ENCODE results near the gene ZNF888.
"Not testable (repeated sequence)": the region's sequence is repeated elsewhere in the genome, so short reads cannot be mapped to it uniquely, and the experiment has no call there.

The ZNF888 gene

DNA sequence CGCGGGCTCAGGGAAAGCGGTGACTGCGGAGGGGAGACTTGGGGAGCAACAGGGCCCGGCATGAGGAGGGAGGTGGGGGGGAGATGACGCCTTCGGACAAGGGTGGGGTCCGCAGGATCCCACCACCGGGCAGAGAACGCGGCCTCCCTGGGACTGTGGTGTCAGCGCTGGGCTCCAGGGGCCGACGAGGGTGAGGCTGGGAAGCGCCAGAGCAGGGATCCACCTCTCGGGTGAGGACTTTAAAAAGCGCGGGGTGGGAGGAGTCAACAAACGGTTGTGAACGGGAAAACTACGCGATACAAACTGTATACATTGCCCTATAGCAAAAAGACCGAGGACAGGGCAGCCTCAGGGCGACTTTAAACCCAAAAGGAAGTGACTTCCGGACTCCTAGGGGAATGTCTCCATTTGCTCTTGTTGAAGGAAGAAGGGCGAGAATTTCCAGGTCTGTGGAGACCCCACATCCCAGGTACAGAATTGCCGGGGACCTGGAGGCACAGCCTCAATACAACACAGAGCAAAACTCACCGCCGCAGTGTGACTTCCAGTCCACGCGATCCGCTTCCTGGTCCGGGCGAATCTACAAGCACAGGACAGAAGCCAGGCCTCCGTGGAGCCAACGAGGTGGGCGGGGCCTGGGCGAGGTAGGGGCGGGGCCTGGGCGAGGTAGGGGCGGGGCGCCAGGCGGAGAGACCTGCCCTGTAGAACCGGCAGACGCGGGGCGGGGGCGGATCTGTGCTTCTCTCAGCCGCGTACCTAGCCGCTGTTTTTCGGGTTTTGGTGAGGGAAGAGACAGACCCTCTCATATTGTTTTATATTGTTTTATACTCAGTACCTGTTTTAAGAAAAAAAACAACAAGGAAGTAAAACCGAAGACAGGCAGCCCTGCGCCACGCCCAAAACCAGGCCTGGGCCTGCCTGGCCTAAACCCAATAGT is at the start of gene ZNF888:
TSS of gene ZNF888 (minus strand) at position 588 of the 937 bp plus-strand sequence. CDS start 5,555 bp downstream, outside the sequence.
- in situ Hi-C loops (cut with HindIII; ENCODE audit: low sequenced_read_pairs), result no loop called here

GRCh38 chr19:52967772-52968171 is 44.5 kb upstream of the ZNF888 start:
- in situ Hi-C loops (cut with HindIII; ENCODE audit: low sequenced_read_pairs), result no loop called here

DNA sequence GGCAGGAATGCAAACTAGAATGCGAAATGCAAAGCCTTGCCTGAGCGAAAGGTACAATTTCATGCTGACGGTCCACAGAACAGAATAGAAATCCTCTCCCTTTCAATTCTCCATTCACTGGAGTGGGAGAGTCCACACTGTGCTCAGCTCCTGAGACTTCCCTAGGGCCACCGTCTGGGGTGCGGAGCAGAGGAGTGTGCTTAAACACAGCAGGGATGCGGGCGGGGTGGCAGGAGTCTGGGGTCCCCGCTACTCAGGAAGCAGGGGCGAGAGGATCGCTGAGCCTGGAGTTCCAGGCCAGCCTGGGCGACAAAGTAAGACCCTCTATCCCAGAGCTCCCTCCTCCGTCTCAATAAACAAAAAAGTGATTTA is 40.0 kb upstream of the ZNF888 start:
- in situ Hi-C loops (cut with HindIII; ENCODE audit: low sequenced_read_pairs), result no loop called here

DNA sequence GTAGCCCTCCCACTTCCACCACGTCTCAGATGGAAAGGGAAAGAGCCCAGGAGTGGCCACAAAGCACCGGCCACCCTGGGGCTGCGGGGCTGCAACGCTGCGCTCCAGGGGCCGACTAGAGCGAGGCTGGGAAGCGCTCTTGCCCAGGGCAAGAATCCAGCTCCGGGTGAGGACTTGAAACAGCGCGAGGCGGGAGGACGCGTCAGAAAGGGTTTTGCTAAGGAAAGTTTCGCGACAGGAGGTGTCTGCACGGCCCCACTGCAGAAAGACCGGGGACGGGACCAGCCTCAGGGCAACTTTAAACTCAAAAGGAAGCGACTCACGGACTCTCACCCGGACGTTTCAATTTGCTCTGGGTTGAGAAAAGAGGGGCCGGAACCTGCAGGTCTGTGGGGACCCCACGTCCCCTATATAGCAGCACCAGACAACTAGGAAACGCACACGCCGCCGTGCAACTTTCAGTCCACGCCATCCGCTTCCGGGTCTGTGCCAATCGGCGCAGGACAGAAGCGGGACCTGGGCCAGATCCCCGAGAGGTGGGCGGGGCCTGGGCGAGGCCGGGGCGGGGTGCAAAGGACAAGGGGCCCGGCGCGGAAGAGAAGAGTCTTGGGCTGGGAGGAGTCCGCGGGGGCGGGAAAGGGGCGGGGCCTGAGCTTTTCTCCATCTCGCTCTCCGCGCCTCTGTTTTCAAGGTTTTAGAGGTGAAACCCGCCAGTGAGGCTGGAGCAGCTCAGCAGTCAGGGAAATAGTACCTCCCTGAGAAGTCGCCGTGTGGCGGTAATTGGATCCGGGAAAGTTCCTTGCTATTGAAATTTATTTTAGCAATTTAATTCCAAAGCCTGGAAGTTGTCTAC is 39.4 kb upstream of the ZNF888 start, which contains the start of gene ZNF816:
TSS of gene ZNF816 (minus strand) at position 488 of the 853 bp plus-strand sequence. CDS start 6,792 bp downstream, outside the sequence.
- in situ Hi-C loops (cut with HindIII; ENCODE audit: low sequenced_read_pairs), result no loop called here

GRCh38 chr19:52961981-52962380 is 38.8 kb upstream of the ZNF888 start:
- in situ Hi-C loops (cut with HindIII; ENCODE audit: low sequenced_read_pairs), result no loop called here

DNA sequence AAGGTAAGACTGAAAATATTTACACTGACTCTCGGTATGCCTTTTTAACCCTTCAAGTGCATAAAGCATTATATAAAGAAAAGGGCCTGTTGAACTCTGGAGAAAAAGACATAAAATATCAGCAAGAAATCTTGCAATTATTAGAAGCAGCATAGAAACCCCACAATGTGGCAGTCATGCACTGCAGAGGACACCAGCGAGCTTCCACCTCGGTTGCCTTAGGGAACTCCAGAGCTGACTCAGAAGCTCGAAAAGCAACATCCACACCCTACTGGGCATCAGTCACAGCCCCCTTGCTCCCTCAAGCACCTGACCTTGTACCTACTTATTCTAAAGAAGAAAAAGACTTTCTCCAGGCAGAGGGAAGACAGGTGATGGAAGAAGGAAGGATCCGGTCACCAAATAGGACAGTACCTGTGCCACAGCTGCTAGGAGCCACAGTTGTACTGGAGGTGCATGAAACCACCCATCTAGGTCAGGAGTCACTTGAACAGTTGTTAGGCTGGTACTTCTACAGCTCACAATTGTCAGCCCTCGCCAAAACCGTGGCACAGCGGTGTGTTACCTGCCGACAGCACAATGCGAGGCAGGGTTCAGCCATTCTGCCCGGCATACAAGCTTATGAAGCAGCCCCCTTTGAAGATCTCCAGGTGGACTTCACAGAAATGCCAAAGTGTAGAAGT is 36.5 kb upstream of the ZNF888 start:
- in situ Hi-C loops (cut with HindIII; ENCODE audit: low sequenced_read_pairs), result no loop called here

- in situ Hi-C loops (cut with HindIII; ENCODE audit: low sequenced_read_pairs), result no loop called here
Measured at GRCh38 chr19:52957591-52957990, 34.4 kb upstream of the ZNF888 start.

DNA sequence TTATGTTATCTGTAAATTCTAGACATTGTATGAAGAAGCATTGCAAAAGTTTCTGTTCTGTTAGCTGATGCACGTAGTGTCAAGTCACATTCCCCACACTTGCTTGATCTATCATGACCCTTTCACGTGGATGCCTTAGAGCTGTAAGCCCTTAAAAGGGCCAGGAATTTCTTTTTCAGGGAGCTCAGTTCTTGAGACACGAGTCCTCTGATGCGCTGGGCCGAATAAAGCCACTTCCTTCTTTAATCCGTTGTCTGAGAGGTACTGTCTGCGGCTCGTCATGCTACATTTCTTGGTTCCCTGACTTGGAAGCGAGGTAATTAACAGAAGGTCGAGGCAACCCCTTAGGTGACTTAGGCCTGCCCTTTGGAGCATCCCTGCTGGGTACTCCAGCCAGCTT is 33.7 kb upstream of the ZNF888 start:
- in situ Hi-C loops (cut with HindIII; ENCODE audit: low sequenced_read_pairs), result no loop called here

DNA sequence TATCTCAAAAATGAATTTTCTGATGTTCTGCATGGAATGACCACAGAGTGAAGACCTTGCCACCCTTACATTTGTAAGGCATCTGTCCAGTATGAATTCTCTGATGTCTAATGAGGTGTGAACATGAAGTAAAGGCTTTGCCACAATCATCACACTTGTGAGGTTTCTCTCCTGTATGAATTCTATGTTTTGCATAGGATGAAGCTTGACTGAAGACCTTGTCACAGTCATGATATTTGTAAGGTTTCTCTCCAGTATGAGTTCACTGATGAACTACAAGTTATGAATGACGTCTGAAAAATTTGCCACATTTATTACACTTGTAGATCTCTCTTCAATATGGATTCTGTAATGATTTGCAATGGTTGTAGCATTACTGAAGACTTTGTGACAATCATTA is 26.2 kb upstream of the ZNF888 start:
- in situ Hi-C loops (cut with HindIII; ENCODE audit: low sequenced_read_pairs), result no loop called here

DNA sequence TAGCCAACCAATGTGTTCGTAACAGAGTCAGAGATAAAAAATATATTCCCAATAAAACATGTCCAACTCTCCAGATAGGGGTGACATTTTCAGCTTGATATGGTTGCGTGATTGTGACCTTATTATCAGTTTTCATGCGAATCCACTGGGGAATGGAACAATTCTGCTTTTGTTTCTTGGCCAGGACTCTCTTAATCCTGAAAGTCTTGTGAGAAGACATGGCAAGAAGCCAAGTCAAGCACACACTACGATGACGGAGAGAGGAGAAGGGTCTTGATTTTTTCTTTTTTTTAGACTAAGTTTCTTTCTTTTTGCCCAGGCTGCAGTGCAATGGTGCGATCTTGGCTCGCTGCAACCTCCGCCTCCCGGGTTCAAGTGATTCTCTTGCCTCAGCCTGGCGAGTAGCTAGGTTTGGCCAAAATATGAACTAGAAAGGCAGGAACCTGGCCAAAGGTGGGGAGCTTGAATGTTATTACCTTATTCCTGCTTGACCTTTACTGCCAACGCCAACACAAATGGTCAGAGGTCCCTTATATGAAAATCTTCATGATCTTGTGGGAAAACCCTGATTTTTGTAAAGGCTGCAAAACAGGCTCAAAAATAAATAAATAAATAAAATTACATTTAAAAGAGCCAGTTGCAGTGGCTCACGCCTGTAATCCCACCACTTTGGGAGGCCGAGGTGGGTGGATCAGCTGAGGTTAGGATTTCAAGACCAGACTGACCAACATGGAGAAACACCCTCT is 25.0 kb upstream of the ZNF888 start:
- in situ Hi-C loops (cut with HindIII; ENCODE audit: low sequenced_read_pairs), result no loop called here

DNA sequence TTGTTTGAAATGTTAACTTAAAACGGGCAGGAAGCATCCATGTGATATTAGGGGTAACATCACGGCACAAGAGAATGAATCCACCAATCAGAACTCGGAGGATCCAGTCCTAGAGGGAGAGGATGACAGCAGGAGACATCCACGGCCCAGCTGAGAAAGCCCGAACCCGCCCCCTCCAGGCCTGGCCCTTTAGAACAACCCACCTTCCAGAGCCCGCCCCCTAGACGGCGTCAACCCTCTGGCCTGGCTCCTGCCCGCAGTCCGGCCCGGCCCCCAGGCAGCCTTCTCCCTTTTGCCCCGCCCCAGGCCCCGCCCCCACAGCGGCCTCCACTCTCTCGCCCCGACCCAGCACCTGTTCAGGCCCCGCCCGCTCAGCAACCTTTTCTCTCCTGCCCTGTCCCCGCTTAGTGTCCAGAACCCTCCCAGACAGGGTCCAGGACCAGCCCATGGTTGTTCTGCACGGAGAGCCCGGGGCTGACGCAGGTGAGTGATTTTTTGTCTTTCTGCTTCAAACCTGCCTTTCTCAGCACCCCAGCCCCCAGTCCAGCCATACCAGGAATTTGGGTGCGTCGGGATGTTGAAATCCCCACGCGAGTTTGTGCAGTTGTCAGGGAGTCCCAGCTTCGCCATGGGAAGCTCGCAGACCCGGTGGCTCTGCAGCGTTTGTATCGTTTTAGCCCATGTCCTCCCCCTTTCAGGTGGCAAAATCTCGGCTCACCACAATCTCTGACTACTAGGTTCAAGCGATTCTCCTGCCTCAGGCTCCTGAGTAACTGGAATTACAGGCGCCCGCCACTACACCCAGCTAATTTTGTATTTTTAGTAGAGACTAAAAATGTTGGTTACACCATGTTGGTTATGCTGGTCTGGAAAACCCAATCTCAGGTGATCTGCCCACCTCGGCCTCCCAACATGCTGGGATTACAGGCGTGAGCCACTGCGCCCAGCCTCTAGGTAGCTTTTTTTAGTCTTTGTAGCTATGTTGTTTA is 23.4 kb upstream of the ZNF888 start:
- in situ Hi-C loops (cut with HindIII; ENCODE audit: low sequenced_read_pairs), result no loop called here

DNA sequence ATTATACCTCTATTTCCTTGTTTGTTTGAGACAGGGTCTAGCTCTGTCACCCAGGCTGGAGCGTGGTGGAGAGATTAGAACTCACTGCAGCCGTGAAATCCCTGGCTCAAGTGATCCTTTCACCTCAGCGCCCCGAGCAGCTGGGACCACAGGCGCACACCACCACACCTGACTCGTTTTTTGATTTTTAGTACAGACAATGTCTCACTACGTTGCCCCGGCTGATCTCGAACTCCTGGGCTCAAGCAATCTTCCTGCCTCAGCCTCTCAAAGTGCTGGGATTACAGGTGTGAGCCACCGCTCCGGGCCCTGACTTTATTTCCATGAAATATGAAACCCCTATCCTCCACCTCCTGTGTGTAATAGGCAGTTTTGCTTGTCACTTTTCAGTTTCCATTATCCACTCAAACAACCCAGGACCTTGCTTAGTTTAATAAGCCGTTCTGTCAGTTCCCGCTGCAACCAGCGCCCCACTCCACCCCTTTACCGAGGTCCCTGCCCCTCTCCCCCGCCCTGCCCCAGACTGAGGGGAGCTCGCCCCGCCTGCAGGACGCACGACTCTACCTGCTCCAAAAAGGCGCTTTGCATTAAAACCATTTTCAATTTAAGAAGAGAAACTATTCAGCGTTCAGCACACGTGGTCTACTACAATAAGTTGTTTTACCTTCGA is 22.6 kb upstream of the ZNF888 start:
- in situ Hi-C loops (cut with HindIII; ENCODE audit: low sequenced_read_pairs), result no loop called here

- in situ Hi-C loops (cut with HindIII; ENCODE audit: low sequenced_read_pairs), result not testable (repeated sequence)
Measured at GRCh38 chr19:52944703-52945493, 21.7 kb upstream of the ZNF888 start.

DNA sequence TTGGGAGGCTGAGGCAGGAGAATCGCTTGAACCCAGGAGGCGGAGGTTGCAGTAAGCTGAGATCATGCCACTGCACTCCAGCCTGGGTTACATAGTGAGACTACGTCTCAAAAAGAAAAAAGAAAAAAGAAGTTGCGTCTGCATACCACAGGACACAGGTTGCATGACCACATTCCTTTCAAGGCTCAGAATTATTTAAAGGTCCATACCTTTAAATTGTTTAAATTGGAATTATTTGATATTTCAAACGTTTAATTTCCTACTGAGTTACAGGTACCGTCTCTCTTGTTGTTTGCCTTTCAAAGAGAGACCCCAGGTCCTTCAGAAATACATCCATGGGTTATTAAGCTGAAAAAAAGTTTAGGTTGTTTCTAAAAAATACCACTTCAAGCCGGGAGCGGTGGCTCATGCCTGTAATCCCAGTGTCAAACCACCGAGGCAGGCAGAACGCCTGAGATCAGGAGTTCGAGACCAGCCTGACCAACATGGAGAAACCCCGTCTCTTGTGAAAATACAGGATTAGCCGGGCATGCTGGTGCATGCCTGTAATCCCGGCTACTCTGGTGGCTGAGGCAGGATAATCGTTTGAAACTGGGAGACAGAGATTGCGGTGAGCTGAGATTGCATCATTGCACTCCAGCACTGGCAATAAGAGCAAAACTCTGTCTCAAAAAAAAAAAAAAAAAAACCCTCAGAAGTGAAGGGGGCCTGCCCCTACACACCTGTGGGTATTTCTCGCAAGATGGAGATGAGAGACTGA is 20.8 kb upstream of the ZNF888 start:
- in situ Hi-C loops (cut with HindIII; ENCODE audit: low sequenced_read_pairs), result no loop called here

DNA sequence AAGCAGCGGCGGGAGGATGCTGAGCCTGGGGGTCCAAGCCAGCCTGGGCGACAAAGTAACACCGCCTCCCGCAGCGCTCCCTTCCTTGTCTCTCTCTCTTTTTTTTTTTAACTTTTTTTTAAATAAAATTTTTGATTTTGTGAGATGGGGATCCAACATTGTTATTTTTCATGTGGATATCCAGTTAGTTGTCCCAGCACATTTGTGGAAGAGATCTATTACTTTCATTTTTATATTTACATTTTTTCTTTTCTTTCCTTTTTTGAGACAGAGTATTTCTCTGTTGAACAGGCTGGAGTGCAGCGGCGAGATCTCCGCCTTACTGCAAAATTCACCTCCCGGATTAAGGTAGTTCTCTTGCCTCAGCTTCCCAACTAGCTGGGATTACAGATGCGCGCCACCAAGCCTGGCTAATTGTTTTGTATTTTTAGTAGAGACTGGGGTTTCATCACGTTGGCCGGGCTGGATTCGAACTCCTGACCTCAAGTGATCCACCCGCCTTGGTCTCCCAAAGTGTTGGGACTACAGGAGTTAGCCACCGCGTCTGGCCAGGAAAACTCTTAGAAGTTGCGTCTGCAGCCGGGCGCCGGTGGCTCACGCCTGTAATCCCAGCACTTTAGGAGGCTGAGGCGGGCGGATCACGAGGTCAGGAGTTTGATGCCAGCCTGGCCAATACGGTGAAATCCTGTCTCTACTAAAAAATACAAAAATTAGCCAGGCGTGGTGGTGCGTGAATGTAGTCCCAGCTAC is 20.1 kb upstream of the ZNF888 start:
- in situ Hi-C loops (cut with HindIII; ENCODE audit: low sequenced_read_pairs), result no loop called here

DNA sequence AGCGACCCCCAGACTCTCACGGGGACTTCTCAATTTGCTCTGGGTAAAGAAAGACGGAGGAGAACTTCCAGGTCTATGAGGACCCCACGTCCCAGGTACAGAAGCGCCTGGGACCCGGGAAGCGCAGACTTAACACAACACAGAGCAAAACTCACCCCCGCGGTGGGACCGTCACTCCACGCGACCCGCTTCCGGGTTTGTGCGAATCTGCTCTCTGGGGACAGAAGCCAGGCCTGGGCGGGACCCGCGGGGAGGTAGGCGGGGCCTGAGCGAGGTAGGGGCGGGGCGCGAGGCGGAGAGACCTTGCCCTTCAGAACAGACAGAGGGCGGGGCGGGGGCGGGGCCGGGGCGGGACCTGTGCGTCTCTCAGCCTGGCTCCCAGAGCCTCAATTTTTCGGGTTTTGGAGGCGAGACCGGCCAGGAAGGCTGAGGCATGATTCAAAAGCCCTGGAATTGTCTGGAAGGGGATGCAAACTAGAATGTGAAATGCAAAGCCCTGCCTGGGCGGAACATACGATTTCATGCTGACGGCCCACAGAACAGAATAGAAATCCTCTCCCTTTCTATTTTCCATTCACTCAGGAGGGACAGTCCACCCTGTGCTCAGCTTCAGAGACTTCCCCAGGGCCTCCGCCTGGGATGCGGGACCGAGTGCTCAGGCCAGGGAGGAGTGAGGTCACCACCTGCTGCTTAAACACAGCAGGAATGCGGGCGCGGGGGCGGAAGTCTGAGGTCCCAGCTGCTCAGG is 19.3 kb upstream of the ZNF888 start:
- in situ Hi-C loops (cut with HindIII; ENCODE audit: low sequenced_read_pairs), result no loop called here
